Measurements from ENCODE around the gene SLC25A48.

SLC25A48 gene

DNA sequence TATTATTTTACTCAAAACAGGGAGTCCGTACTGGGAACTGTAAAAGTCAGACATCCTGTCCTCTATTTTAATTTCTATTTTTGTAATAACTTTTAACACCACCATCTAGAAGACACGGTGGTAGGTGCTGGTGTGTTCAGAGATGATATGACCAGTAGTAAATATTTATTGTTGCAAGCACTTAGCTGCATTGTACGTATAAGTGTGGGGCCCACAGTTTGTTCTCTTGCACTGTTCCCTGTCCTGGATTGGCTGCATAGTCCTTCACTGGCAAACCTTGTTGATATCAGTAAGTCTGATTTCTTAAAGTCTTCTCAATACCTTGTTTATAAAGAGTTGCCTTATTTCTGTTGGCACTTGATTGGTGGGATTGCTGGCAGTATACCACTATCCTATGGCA, 85.7 kb downstream of the SLC25A48 start:
- no peak for TF ChIP-seq ZNF274 (IDR thresholded peaks at IDR 0.05; ENCODE audit: low read depth, low read length)
- H3K4me3 ChIP-seq (ENCODE audit: low read length): no peak overlapping the region

DNA sequence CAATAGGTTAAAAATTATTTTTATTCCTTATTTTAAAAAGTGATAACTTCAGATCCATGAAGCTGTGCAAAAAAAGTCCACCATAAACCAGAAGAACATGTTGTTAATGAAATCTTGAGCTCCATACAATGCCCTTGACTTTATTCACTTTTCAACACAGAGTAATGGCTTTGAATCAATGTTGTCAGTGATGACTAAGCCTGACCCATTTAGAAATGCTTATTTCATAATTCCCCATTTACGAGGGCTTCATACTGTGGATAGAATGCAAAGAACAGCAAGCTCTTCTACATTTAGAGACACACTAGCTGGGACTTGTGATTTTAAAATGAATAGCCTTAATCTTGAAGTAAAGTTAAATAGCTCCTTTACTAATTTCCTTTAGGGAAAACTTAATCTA, 86.9 kb downstream of the SLC25A48 start:
- TF ChIP-seq ZNF274 (IDR thresholded peaks at IDR 0.05; ENCODE audit: low read depth, low read length): no peak
- H3K4me3 ChIP-seq (ENCODE audit: low read length): no peak overlapping the region

DNA sequence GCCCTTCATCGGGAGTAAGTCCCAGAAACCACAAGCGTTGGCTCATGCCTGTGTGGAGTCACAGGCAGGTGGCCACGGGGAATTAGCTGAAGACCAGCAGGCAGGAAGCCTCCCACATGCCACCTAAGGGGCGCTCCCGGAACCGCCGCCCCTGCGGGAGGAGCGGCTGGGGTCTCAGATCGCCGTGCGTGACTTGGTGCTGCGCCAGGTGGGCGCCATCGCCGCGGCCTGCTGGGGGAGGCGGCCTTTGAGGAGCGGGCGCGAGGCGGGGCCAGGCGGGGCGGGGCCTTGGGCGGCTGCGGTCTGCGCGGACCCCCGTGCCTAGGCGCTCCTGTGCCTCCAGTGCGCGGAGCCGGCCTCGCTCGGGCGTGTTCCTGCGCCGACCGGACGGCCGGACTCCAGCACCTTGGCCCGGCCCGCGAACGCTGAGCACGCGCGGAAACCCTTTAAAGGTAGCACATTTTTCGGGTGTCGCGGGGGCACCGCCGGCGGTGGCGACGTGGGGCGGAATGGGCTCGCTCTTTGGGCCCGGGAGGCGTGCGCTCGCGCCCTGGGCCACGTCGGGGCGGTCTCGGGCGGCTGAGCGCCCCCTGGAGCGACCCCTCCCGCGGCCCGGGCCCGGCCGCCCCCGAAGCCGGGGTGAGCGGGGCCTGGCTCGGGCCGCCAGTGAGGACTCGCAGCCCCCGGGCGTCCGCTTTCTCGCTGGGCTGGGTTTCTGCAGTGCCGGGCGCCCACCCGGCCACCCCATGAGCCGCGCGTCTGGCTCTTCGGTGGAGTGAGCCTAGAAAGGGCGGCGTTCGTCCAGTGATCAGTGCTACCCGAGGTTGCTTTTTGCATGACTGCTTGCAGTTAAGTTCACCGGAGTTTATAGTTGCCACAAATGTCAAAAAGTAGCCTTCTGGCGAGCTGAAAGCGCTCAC, 95.8 kb downstream of the SLC25A48 start:
- no peak for TF ChIP-seq ZNF274 (IDR thresholded peaks at IDR 0.05; ENCODE audit: low read depth, low read length)
- H3K4me3 ChIP-seq (ENCODE audit: low read length): no peak overlapping the region

DNA sequence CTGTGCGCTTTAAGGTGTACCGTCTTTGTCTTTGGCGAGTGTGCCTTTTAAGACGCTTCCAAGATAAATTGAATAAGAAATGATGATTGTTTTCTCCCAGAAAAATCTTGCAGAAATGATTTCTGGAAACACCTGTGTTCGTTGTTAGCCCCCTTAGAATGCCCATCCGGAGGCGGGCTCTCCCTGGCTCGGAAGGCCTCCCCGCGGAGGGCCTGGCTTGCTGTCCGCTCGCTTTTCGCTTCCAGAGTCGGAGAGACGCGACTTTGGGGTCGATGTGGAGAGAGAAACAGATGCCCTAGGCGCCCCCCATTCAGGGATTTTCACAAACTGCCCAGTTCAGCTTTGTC, 96.5 kb downstream of the SLC25A48 start:
- H3K4me3 ChIP-seq (ENCODE audit: low read length): no peak overlapping the region
- TF ChIP-seq ZNF274 (IDR thresholded peaks at IDR 0.05; ENCODE audit: low read depth, low read length): no peak

DNA sequence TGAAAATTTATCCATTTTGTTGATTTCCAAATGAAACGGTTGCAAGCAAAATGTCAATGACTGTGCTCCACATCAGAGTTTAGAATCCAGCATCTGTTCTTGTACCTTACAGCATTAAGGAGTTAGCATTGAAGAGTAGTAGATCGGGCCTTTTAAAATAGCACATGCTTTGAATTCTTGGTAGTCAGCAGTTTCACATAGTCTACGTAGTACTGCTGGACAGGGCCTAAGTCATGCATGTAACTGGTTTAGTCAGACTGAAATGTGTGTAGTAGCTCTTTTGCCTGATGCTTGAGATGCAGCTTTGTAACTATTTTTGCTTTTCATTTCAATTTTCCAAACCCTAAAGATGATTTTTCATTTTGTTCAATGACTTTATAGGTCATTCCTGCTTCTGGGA, 100.5 kb downstream of the SLC25A48 start:
- no peak for TF ChIP-seq ZNF274 (IDR thresholded peaks at IDR 0.05; ENCODE audit: low read depth, low read length)
- no peak overlapping the region for H3K4me3 ChIP-seq (ENCODE audit: low read length)

DNA sequence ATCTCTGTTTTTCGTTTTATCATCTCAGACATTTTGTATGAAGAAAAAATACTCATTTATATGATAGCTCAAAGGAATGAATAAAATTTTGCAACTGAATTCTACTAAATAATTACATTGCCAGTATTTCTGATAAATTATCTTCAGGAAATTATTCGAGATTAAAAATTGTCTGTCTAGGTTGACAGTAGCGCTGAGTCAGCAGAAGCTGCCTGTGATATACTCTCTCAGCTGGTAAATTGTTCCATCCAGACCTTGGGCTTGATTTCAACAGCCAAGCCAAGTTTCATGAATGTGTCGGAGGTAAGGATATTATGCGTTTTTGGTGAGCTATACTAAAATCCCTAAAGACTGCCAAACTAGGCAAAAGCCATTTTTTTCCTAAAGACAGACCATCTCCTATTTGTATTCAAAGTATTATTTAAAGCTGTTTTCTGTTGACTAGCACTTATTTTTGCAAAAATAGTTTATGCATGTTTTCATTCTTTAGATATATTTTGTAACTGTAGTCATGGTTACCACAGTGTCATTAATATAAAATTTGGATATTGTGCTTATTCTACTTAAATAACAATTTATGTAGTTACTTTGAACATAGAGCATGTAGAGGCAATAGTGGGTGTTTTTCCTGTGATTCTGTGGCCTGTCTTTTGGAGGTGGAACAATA, 102.9 kb downstream of the SLC25A48 start:
- no peak for TF ChIP-seq ZNF274 (IDR thresholded peaks at IDR 0.05; ENCODE audit: low read depth, low read length)
- H3K4me3 ChIP-seq (ENCODE audit: low read length): no peak overlapping the region
